ENCODE results near the gene PTPRT. TPM values are rescaled to one million over a fixed set of nuclear protein-coding genes. Genes with fewer than 3 reads are reported as not detected.

PTPRT gene
- total RNA-seq, 1 experiment from 2014 or later: not detected

- Histone ChIP-seq H3K9me3 (ENCODE audit: low read length) (peaks cover 38% of the 10 kb centered on the region; the same call in 1 of the 2 replicates), H4K20me1 (ENCODE audit: low read length) (no peaks in the 10 kb centered on the region), H3K36me3 (ENCODE audit: low read depth, low read length) (no peaks in the 10 kb centered on the region), H3K79me2 (ENCODE audit: low read length) (no peaks in the 10 kb centered on the region), H3K27me3 (ENCODE audit: low read length) (no peaks in the 10 kb centered on the region), H3K4me3 (ENCODE audit: low read length) (no peak overlapping the region), H3F3A (ENCODE audit: low read length, unreplicated experiment) (no peaks in the 10 kb centered on the region), H3K4me1 (ENCODE audit: insufficient read depth, low read length) (no peaks in the 10 kb centered on the region), H3K9ac (ENCODE audit: low read length) (no peak overlapping the region), H2AFZ (ENCODE audit: low read length) (no peak overlapping the region), H3K4me2 (ENCODE audit: low read length) (no peak overlapping the region), H3K9me2 (replicated peaks; ENCODE audit: low read length) (no peaks in the 10 kb centered on the region), H3K27ac (ENCODE audit: low read length) (no peak overlapping the region)
- TF ChIP-seq EZH2 (IDR thresholded peaks at IDR 0.05; ENCODE audit: low read length, unreplicated experiment): no peak
- TF ChIP-seq, protein P1, sequence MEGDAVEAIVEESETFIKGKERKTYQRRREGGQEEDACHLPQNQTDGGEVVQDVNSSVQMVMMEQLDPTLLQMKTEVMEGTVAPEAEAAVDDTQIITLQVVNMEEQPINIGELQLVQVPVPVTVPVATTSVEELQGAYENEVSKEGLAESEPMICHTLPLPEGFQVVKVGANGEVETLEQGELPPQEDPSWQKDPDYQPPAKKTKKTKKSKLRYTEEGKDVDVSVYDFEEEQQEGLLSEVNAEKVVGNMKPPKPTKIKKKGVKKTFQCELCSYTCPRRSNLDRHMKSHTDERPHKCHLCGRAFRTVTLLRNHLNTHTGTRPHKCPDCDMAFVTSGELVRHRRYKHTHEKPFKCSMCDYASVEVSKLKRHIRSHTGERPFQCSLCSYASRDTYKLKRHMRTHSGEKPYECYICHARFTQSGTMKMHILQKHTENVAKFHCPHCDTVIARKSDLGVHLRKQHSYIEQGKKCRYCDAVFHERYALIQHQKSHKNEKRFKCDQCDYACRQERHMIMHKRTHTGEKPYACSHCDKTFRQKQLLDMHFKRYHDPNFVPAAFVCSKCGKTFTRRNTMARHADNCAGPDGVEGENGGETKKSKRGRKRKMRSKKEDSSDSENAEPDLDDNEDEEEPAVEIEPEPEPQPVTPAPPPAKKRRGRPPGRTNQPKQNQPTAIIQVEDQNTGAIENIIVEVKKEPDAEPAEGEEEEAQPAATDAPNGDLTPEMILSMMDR (conservative IDR thresholded peaks at IDR 0.05; ENCODE audit: low read depth, low read length): no peak
- no peak for TF ChIP-seq EZH2phosphoT487 (IDR thresholded peaks at IDR 0.05; ENCODE audit: borderline replicate concordance, low read length)
- DNase-seq: no peak
- BruUV-seq (replicated peaks): no TSS peak
- ATAC-seq: no peak
- CTCF ChIA-PET: no interaction called here
- intact Hi-C loops (cut with micrococcal nuclease): no loop called here
- POLR2A ChIA-PET (ENCODE audit: unreplicated experiment): no interaction called here
Observed at GRCh38 chr20:42118409-42119125, 1071.1 kb downstream of the PTPRT start.

GRCh38 chr20:42118001-42118400, 1071.7 kb downstream of the PTPRT start:
- Histone ChIP-seq H3K27ac (ENCODE audit: low read length) (no peak overlapping the region), H3K4me2 (ENCODE audit: low read length) (no peak overlapping the region), H3K9me2 (replicated peaks; ENCODE audit: low read length) (no peaks in the 10 kb centered on the region), H3F3A (ENCODE audit: low read length, unreplicated experiment) (no peaks in the 10 kb centered on the region), H3K79me2 (ENCODE audit: low read length) (no peaks in the 10 kb centered on the region), H3K27me3 (ENCODE audit: low read length) (no peaks in the 10 kb centered on the region), H3K4me1 (ENCODE audit: insufficient read depth, low read length) (no peaks in the 10 kb centered on the region), H3K36me3 (ENCODE audit: low read depth, low read length) (no peaks in the 10 kb centered on the region), H3K4me3 (ENCODE audit: low read length) (no peak overlapping the region), H3K9ac (ENCODE audit: low read length) (no peak overlapping the region), H4K20me1 (ENCODE audit: low read length) (no peaks in the 10 kb centered on the region), H3K9me3 (ENCODE audit: low read length) (peaks cover 38% of the 10 kb centered on the region; the same call in 1 of the 2 replicates), H2AFZ (ENCODE audit: low read length) (no peak overlapping the region)
- intact Hi-C loops (cut with micrococcal nuclease): no loop called here
- BruUV-seq (replicated peaks): no TSS peak
- ChIA-PET POLR2A (ENCODE audit: unreplicated experiment) (no interaction called here), CTCF (no interaction called here)
- DNase-seq (no peak), ATAC-seq (no peak)
- TF ChIP-seq EZH2 (IDR thresholded peaks at IDR 0.05; ENCODE audit: low read length, unreplicated experiment): no peak
- no peak for TF ChIP-seq EZH2phosphoT487 (IDR thresholded peaks at IDR 0.05; ENCODE audit: borderline replicate concordance, low read length)
- TF ChIP-seq, protein P1 (conservative IDR thresholded peaks at IDR 0.05; ENCODE audit: low read depth, low read length): no peak

DNA sequence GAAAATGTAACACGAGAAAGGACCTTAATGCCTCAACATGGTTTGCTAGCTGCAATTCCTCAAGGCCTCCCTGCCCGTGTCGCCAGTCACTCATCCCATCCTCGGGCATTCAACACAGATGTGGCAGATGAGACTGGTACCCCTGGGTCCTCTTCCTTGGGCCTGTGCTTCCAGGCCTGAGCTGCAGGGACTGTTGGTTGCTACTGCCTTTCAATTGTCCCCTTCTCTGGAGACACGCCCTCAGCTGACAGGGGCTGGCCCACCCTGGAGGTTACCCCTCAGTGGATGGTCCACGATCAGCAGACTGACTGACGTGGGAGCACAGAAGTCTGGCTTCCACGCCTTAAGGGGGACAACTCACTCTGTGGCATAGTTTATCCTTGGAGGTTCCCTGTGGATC, 1076.5 kb downstream of the PTPRT start:
- H3K79me2 ChIP-seq (ENCODE audit: low read length): no peaks in the 10 kb centered on the region
- no peak overlapping the region for H3K4me2 ChIP-seq (ENCODE audit: low read length)
- H3K4me1 ChIP-seq (ENCODE audit: insufficient read depth, low read length): no peaks in the 10 kb centered on the region
- H3K9me2 ChIP-seq (replicated peaks; ENCODE audit: low read length): no peaks in the 10 kb centered on the region
- no peaks in the 10 kb centered on the region for H3K36me3 ChIP-seq (ENCODE audit: low read depth, low read length)
- no peaks in the 10 kb centered on the region for H4K20me1 ChIP-seq (ENCODE audit: low read length)
- no peak for TF ChIP-seq EZH2 (IDR thresholded peaks at IDR 0.05; ENCODE audit: low read length, unreplicated experiment)
- no peak for TF ChIP-seq EZH2phosphoT487 (IDR thresholded peaks at IDR 0.05; ENCODE audit: borderline replicate concordance, low read length)
- TF ChIP-seq, protein P1 (conservative IDR thresholded peaks at IDR 0.05; ENCODE audit: low read depth, low read length): no peak
- no peak for DNase-seq
- no peak overlapping the region for H3K9ac ChIP-seq (ENCODE audit: low read length)
- peaks cover 32% of the 10 kb centered on the region; the same call in 1 of the 2 replicates for H3K9me3 ChIP-seq (ENCODE audit: low read length)
- no TSS peak for BruUV-seq (replicated peaks)
- intact Hi-C loops (cut with micrococcal nuclease): no loop called here
- POLR2A ChIA-PET (ENCODE audit: unreplicated experiment): no interaction called here
- H2AFZ ChIP-seq (ENCODE audit: low read length): no peak overlapping the region
- no peaks in the 10 kb centered on the region for H3K27me3 ChIP-seq (ENCODE audit: low read length)
- ATAC-seq: no peak
- no peak overlapping the region for H3K4me3 ChIP-seq (ENCODE audit: low read length)
- H3K27ac ChIP-seq (ENCODE audit: low read length): no peak overlapping the region
- CTCF ChIA-PET: no interaction called here
- no peaks in the 10 kb centered on the region for H3F3A ChIP-seq (ENCODE audit: low read length, unreplicated experiment)

Data from PC-3 (cell line).